Tibial artery (tissue), 4 donors: ENCODE data around the gene SYNE1.

Experiments used
- DNase-seq, 2 donors: peaks; one replicate each; pipeline ENCODE4 v3.0.0-alpha.2; 2019
- H3K27ac ChIP-seq, 2 donors: fragments of 200-600 bp; sonication (generic) in 1 of 2; 1 replicate in 1 of 2; 2 replicates in 1 of 2; pipeline ENCODE4 v1.5.1; 2018 to 2019; ENCODE audit warnings: mild to moderate bottlenecking in 1 of 2
- H3K27me3 ChIP-seq, 2 donors: fragments of 200-600 bp; sonication (generic) in 1 of 2; one replicate each; pipeline versions ENCODE4 v1.5.1 to v1.6.0; 2016 to 2019
- H3K36me3 ChIP-seq, 3 donors: fragments of 200-600 bp; sonication (generic) in 2 of 3; one replicate each; pipeline ENCODE4 v1.5.1; 2016 to 2019; ENCODE audit warnings: mild to moderate bottlenecking in 2 of 3
- H3K4me1 ChIP-seq, 4 donors: fragments of 200-600 bp; sonication (generic) in 2 of 4; 1 replicate in 3 of 4; 2 replicates in 1 of 4; pipeline ENCODE4 v1.5.1; 2016 to 2019
- H3K4me3 ChIP-seq, 2 donors: fragments of 200-600 bp; sonication (generic) in 1 of 2; 1 replicate in 1 of 2; 2 replicates in 1 of 2; pipeline ENCODE4 v1.5.1; 2018 to 2019; ENCODE audit warnings: mild to moderate bottlenecking in 2 of 2
- H3K9me3 ChIP-seq, 3 donors: fragments of 200-600 bp; sonication (generic) in 1 of 3; one replicate each; pipeline ENCODE4 v1.5.1; 2016 to 2019
- intact Hi-C: fragments of 100-400 bp; cut with DNase I; formaldehyde crosslinking; loops from one replicate; pipeline ENCODE4 v1.15.0; 2023; ENCODE audit warnings: low total_unique reads
- TF ChIP-seq, protein P1 (sequence below), 2 experiments: fragments of 200-600 bp in 1 of 2; fragments of 450-650 bp in 1 of 2; IDR thresholded peaks; one replicate each; pipeline ENCODE4 v1.5.1; 2017 to 2019; ENCODE audit warnings: antibody characterized with exemption in 2 of 2, mild to moderate bottlenecking in 1 of 2, moderate library complexity in 1 of 2

SYNE1 gene

DNA sequence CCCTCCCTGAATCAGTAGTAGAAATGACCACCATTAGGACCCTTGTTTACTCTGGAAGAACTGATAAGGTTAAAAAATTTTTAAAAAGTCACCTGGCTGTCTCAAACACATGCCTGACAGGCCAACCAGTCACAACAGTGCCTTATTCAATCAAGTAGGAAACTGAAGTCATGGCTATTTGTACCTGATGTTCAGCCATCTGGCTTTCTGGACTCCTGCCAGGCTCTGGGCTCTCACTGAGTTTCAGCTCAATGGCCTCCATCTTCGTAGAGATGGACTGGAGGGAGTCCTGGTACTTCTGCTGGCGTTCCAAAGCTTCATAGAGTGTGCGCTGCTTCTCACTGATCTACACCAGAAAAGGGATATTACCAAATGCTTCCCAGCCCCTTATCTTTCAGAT, 343.8 kb downstream of the SYNE1 start:
- peaks cover 53 to 65% (median 53%) of the 10 kb centered on the region in 3 donors for H3K36me3 ChIP-seq
- intact Hi-C loops: no loop called here
- no peak for DNase-seq
- H3K27me3 ChIP-seq: no peaks in the 10 kb centered on the region
- H3K4me3 ChIP-seq: no peak overlapping the region
- peaks cover 0 to 8% (median 2%) of the 10 kb centered on the region in 4 donors for H3K4me1 ChIP-seq
- H3K27ac ChIP-seq: no peak overlapping the region
- TF ChIP-seq, protein P1, sequence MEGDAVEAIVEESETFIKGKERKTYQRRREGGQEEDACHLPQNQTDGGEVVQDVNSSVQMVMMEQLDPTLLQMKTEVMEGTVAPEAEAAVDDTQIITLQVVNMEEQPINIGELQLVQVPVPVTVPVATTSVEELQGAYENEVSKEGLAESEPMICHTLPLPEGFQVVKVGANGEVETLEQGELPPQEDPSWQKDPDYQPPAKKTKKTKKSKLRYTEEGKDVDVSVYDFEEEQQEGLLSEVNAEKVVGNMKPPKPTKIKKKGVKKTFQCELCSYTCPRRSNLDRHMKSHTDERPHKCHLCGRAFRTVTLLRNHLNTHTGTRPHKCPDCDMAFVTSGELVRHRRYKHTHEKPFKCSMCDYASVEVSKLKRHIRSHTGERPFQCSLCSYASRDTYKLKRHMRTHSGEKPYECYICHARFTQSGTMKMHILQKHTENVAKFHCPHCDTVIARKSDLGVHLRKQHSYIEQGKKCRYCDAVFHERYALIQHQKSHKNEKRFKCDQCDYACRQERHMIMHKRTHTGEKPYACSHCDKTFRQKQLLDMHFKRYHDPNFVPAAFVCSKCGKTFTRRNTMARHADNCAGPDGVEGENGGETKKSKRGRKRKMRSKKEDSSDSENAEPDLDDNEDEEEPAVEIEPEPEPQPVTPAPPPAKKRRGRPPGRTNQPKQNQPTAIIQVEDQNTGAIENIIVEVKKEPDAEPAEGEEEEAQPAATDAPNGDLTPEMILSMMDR (IDR thresholded peaks at IDR 0.05): no peak
- no peaks in the 10 kb centered on the region for H3K9me3 ChIP-seq

DNA sequence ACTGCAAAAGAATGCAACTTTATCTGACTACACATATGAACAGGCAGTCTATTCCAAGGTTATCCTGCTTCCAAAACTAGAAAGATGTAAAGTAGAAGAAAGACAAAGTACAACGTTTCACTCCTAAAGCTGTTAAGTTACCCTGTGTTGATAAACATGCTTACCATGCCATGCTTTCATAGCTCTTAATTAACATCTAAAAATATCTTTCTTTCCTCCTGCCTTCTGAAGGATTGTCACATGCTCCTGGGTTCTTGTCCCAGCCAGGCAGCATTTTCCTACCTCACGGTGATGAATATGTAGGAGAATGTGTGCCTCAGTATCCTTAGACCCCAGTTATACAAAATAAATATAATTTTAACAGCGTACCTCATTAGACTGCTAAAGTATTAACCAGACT, 344.6 kb downstream of the SYNE1 start:
- no peak overlapping the region for H3K4me3 ChIP-seq
- H3K27ac ChIP-seq: no peak overlapping the region
- no peaks in the 10 kb centered on the region for H3K27me3 ChIP-seq
- H3K36me3 ChIP-seq: peaks cover 57 to 63% (median 61%) of the 10 kb centered on the region in 3 donors
- intact Hi-C loops: no loop called here
- DNase-seq: no peak
- peaks cover 0 to 8% (median 2%) of the 10 kb centered on the region in 4 donors for H3K4me1 ChIP-seq
- no peaks in the 10 kb centered on the region for H3K9me3 ChIP-seq
- TF ChIP-seq, protein P1 (IDR thresholded peaks at IDR 0.05): no peak

DNA sequence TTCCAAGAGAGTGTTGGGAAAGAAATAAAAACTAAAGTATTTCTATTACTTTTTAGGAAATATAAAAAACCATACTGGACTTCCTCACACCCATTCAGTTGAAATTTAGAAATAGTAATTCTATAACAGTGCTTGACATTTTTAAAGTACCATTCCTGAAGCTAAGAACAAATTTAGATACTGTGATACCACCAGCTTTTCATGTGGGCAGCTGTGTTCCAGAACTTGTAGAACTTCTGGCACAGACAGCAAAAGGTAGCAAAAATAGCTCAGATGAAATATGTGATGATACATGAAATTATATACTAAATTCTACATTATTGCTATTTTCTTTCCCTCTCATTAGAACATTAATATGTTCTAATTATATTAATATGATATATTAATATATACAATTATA, 346.5 kb downstream of the SYNE1 start:
- TF ChIP-seq, protein P1 (IDR thresholded peaks at IDR 0.05): no peak
- peaks cover 65 to 72% (median 69%) of the 10 kb centered on the region in 3 donors for H3K36me3 ChIP-seq
- intact Hi-C loops: no loop called here
- H3K4me3 ChIP-seq: no peak overlapping the region
- H3K27ac ChIP-seq: no peak overlapping the region
- no peak for DNase-seq
- no peaks in the 10 kb centered on the region for H3K9me3 ChIP-seq
- peaks cover 0 to 7% (median 0%) of the 10 kb centered on the region in 4 donors for H3K4me1 ChIP-seq
- H3K27me3 ChIP-seq: no peaks in the 10 kb centered on the region

DNA sequence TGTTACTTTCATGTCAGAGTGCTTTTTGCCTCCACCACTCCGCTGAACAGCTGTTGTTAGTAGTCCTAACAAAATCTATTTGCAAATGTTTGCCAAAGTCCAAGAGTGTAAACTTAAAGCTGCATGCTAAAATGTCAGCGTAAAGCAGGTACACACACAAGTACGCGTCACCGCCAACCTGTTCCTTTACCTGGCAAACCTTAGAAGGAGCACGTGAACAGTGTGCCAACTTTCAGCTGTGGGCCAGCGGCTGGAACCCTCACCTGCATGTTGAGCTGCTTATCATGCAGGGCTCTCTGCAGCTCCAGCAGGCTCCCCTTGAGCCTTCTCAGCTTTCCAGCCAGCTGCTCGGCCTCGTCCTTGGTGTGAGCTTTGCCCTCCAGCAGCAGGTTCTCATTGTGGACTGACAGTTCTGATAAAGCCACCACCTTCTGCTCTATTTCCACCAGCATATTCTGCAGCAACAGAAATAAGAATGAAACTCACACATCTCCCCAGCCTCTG, 359.3 kb downstream of the SYNE1 start:
- peak overlapping the region in 1 of 2 donors; percentile 46 for H3K27ac ChIP-seq
- DNase-seq: no peak
- TF ChIP-seq, protein P1 (IDR thresholded peaks at IDR 0.05): no peak
- no peaks in the 10 kb centered on the region for H3K27me3 ChIP-seq
- no peak overlapping the region for H3K4me3 ChIP-seq
- peaks cover 53 to 68% (median 64%) of the 10 kb centered on the region in 3 donors for H3K36me3 ChIP-seq
- H3K9me3 ChIP-seq: no peaks in the 10 kb centered on the region
- H3K4me1 ChIP-seq: peaks cover 5 to 32% (median 9%) of the 10 kb centered on the region in 4 donors
- intact Hi-C loops: no loop called here

DNA sequence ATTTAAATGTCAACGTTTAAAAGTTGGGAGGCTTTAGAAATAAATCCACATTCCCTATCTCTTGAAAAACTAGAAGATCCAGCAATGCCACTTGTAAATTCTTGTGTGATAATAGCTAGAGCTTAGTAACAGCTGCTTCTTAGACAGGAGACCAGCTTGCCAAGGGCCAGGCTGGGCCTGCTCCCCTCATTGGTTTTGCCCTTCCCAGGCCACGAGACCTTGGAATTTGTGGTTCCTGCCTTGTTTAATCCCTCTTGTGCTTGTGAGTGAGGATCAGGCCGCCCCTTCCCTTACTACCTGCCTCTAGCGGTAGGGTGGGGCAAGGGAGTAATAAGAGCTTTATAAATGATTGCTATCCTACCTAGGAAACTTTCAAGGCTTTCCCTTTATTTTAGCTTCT, 363.5 kb downstream of the SYNE1 start:
- no peak overlapping the region for H3K4me3 ChIP-seq
- no peaks in the 10 kb centered on the region for H3K9me3 ChIP-seq
- intact Hi-C loops: no loop called here
- H3K4me1 ChIP-seq: peaks cover 5 to 74% (median 36%) of the 10 kb centered on the region in 4 donors
- peaks cover 22 to 33% (median 32%) of the 10 kb centered on the region in 3 donors for H3K36me3 ChIP-seq
- TF ChIP-seq, protein P1 (IDR thresholded peaks at IDR 0.05): no peak
- peak overlapping the region; percentile 62 to 65 for H3K27ac ChIP-seq
- H3K27me3 ChIP-seq: no peaks in the 10 kb centered on the region
- no peak for DNase-seq
